ENCODE data around the gene SELENOV.
A peak's percentile ranks its signal among the peaks of the same experiment; 100 is the strongest.

SELENOV gene

GRCh38 chr19:39515551-39516191 lies 732 bp downstream of the SELENOV start:
- no peak for DNase-seq
- in situ Hi-C loops (cut with MboI; ENCODE audit: low pct_unique_long_range_greater_than_20kb, low sequenced_read_pairs) = no loop called here

GRCh38 chr19:39516270-39516669 lies 1.3 kb downstream of the SELENOV start:
- no peak for DNase-seq
- in situ Hi-C loops (cut with MboI; ENCODE audit: low pct_unique_long_range_greater_than_20kb, low sequenced_read_pairs) = no loop called here

- DNase-seq = no peak
- in situ Hi-C loops (cut with MboI; ENCODE audit: low pct_unique_long_range_greater_than_20kb, low sequenced_read_pairs) = no loop called here
Measured at GRCh38 chr19:39517432-39517831, 2.5 kb downstream of the SELENOV start.

- in situ Hi-C loops (cut with MboI; ENCODE audit: low pct_unique_long_range_greater_than_20kb, low sequenced_read_pairs) = no loop called here
- no peak for DNase-seq
Measured at GRCh38 chr19:39518458-39518857, 3.5 kb downstream of the SELENOV start.

GRCh38 chr19:39518975-39519374 lies 4.0 kb downstream of the SELENOV start:
- in situ Hi-C loops (cut with MboI; ENCODE audit: low pct_unique_long_range_greater_than_20kb, low sequenced_read_pairs) = no loop called here
- DNase-seq = no peak

- in situ Hi-C loops (cut with MboI; ENCODE audit: low pct_unique_long_range_greater_than_20kb, low sequenced_read_pairs) = no loop called here
Measured at GRCh38 chr19:39520541-39521484, 5.9 kb downstream of the SELENOV start.

GRCh38 chr19:39524495-39524894 lies 9.6 kb downstream of the SELENOV start:
- in situ Hi-C loops (cut with MboI; ENCODE audit: low pct_unique_long_range_greater_than_20kb, low sequenced_read_pairs) = no loop called here
- no peak for DNase-seq

More at GRCh38 chr19:39520541-39521484, 5.9 kb downstream of the SELENOV start:
- DNase-seq = no peak

GRCh38 chr19:39525205-39525604 lies 10.3 kb downstream of the SELENOV start:
- DNase-seq = no peak
- in situ Hi-C loops (cut with MboI; ENCODE audit: low pct_unique_long_range_greater_than_20kb, low sequenced_read_pairs) = no loop called here

- in situ Hi-C loops (cut with MboI; ENCODE audit: low pct_unique_long_range_greater_than_20kb, low sequenced_read_pairs) = no loop called here
- DNase-seq = no peak
Measured at GRCh38 chr19:39531834-39532232, 16.9 kb downstream of the SELENOV start.

GRCh38 chr19:39532233-39533002 lies 17.5 kb downstream of the SELENOV start, which contains the start of gene EID2B:
TSS of gene EID2B (minus strand) at chr19:39532852. CDS start at chr19:39532802, 50 bp downstream.
- DNase-seq = peak; percentile 93
- in situ Hi-C loops (cut with MboI; ENCODE audit: low pct_unique_long_range_greater_than_20kb, low sequenced_read_pairs) = no loop called here

GRCh38 chr19:39533003-39533512 lies 18.1 kb downstream of the SELENOV start:
- in situ Hi-C loops (cut with MboI; ENCODE audit: low pct_unique_long_range_greater_than_20kb, low sequenced_read_pairs) = no loop called here
- no peak for DNase-seq

GRCh38 chr19:39533791-39534190 lies 18.9 kb downstream of the SELENOV start:
- in situ Hi-C loops (cut with MboI; ENCODE audit: low pct_unique_long_range_greater_than_20kb, low sequenced_read_pairs) = no loop called here
- no peak for DNase-seq

GRCh38 chr19:39539165-39539517 lies 24.2 kb downstream of the SELENOV start:
- in situ Hi-C loops (cut with MboI; ENCODE audit: low pct_unique_long_range_greater_than_20kb, low sequenced_read_pairs) = no loop called here
- DNase-seq = no peak

GRCh38 chr19:39539518-39540332 lies 24.8 kb downstream of the SELENOV start, which contains the start of gene EID2:
TSS of gene EID2 (minus strand) at chr19:39540161. CDS start at chr19:39540079, 82 bp downstream.
- in situ Hi-C loops (cut with MboI; ENCODE audit: low pct_unique_long_range_greater_than_20kb, low sequenced_read_pairs) = no loop called here
- DNase-seq = peak; percentile 92

- no peak for DNase-seq
- in situ Hi-C loops (cut with MboI; ENCODE audit: low pct_unique_long_range_greater_than_20kb, low sequenced_read_pairs) = no loop called here
Measured at GRCh38 chr19:39540333-39540673, 25.4 kb downstream of the SELENOV start.

- in situ Hi-C loops (cut with MboI; ENCODE audit: low pct_unique_long_range_greater_than_20kb, low sequenced_read_pairs) = no loop called here
- peak; percentile 28 for DNase-seq
Measured at GRCh38 chr19:39542206-39542605, 27.3 kb downstream of the SELENOV start.

- in situ Hi-C loops (cut with MboI; ENCODE audit: low pct_unique_long_range_greater_than_20kb, low sequenced_read_pairs) = no loop called here
Measured at GRCh38 chr19:39543477-39543857, 28.5 kb downstream of the SELENOV start.

GRCh38 chr19:39544226-39544903 lies 29.4 kb downstream of the SELENOV start:
- no peak for DNase-seq
- in situ Hi-C loops (cut with MboI; ENCODE audit: low pct_unique_long_range_greater_than_20kb, low sequenced_read_pairs) = no loop called here

More at GRCh38 chr19:39543477-39543857, 28.5 kb downstream of the SELENOV start:
- no peak for DNase-seq

All from KBM-7 (cell line).